Fibroblast of lung (primary cell): ENCODE measurements around the gene INTS7. TPM values are rescaled to one million over a fixed set of nuclear protein-coding genes. Genes with fewer than 3 reads are reported as not detected.

Experiments
- DNase-seq, 2 donors: peaks; one replicate each; pipeline versions ENCODE4 v3.0.0 to v3.0.0-alpha.2; 2010; ENCODE audit warnings: low read depth in 2 of 2
- H2AFZ ChIP-seq: 2 replicates; pipeline ENCODE4 v1.5.1; 2012; ENCODE audit warnings: low read length, control low read depth, inconsistent platforms
- H3K27ac ChIP-seq: 2 replicates; pipeline ENCODE4 v1.5.1; 2011; ENCODE audit warnings: low read length, control low read depth; ENCODE audit not compliant: insufficient read depth
- H3K27me3 ChIP-seq: 2 replicates; pipeline ENCODE4 v1.5.1; 2011; ENCODE audit warnings: mild to moderate bottlenecking, low read length; ENCODE audit not compliant: control insufficient read depth, insufficient read depth
- H3K36me3 ChIP-seq: 2 replicates; pipeline ENCODE4 v1.5.1; 2011; ENCODE audit warnings: low read length; ENCODE audit not compliant: control insufficient read depth, insufficient read depth
- H3K4me1 ChIP-seq: 2 replicates; pipeline ENCODE4 v1.5.1; 2011; ENCODE audit warnings: low read length; ENCODE audit not compliant: control insufficient read depth, insufficient read depth; ENCODE audit errors: extremely low read depth
- H3K4me2 ChIP-seq: 2 replicates; pipeline ENCODE4 v1.5.1; 2011; ENCODE audit warnings: low read length, control low read depth; ENCODE audit not compliant: insufficient read depth; ENCODE audit errors: extremely low read depth
- H3K4me3 ChIP-seq, 4 experiments: fragments of 200-600 bp in 1 of 4; sonication (generic) in 1 of 4; replicated peaks in 1 of 4; 2 replicates each; pipeline ENCODE4 v1.5.1; 2011 to 2016; ENCODE audit warnings: low read length in 4 of 4, low read depth in 3 of 4, mild to moderate bottlenecking in 3 of 4, control low read depth in 2 of 4, inconsistent platforms in 1 of 4, mixed read lengths in 1 of 4; ENCODE audit not compliant: insufficient read depth in 1 of 4; ENCODE audit errors: control extremely low read depth in 1 of 4
- H3K79me2 ChIP-seq: 2 replicates; pipeline ENCODE4 v1.5.1; 2012; ENCODE audit warnings: mild to moderate bottlenecking, low read length, inconsistent platforms; ENCODE audit not compliant: control insufficient read depth, insufficient read depth
- H3K9ac ChIP-seq: 2 replicates; pipeline ENCODE4 v1.5.1; 2011; ENCODE audit warnings: mild to moderate bottlenecking, low read length, control low read depth; ENCODE audit not compliant: insufficient read depth
- H3K9me3 ChIP-seq: 2 replicates; pipeline ENCODE4 v1.5.1; 2012; ENCODE audit warnings: low read depth, low read length; ENCODE audit not compliant: control insufficient read depth, insufficient read depth
- H4K20me1 ChIP-seq: 2 replicates; pipeline ENCODE4 v1.5.1; 2011; ENCODE audit warnings: low read length; ENCODE audit not compliant: control insufficient read depth, insufficient read depth; ENCODE audit errors: extremely low read depth
- CTCF ChIP-seq, 2 donors: IDR thresholded peaks in 1 of 2; conservative IDR thresholded peaks in 1 of 2; 1 replicate in 1 of 2; 2 replicates in 1 of 2; pipeline ENCODE4 v1.5.1; 2011 to 2012; ENCODE audit warnings: low read length in 2 of 2, control low read depth in 1 of 2, inconsistent platforms in 1 of 2, low read depth in 1 of 2, mild to moderate bottlenecking in 1 of 2
- EZH2 ChIP-seq: IDR thresholded peaks from 2 replicates; pipeline ENCODE4 v1.5.1; 2012; ENCODE audit warnings: low read length, control low read depth, mild to moderate bottlenecking; ENCODE audit errors: missing control alignments
- polyA plus RNA-seq, 2 donors: library from polyadenylated mRNA; depleted of rRNA in 1 of 2; stranded (reverse) in 1 of 2; unstranded in 1 of 2; fragments of >200 nt; gene quantifications; 2 replicates each; pipeline ENCODE4 v1.2.1, GENCODE V29; 2011 to 2012; ENCODE audit warnings: missing spikeins in 1 of 2
- total RNA-seq: library from RNA; depleted of rRNA; stranded (reverse); fragments of >200 nt; gene quantifications from 2 replicates; pipeline ENCODE4 v1.2.1, GENCODE V29; 2014

INTS7 gene
- total and polyA plus RNA-seq, 2 donors (not counting 1 experiment from before 2014, with no cell fraction given): 20.6 to 23.7 TPM

- no peak for TF ChIP-seq CTCF (conservative IDR thresholded peaks at IDR 0.05 in 1 of 2, IDR thresholded peaks at IDR 0.05 in 1 of 2; ENCODE audit: low read depth in 1 of 2, low read length in 2 of 2)
- TF ChIP-seq EZH2: no peak
- DNase-seq: no peak
- H3K9me3 ChIP-seq: no peaks in the 10 kb centered on the region
Measured at GRCh38 chr1:212044851-212045250, 9.5 kb upstream of the INTS7 start.

GRCh38 chr1:212042436-212042835, 7.1 kb upstream of the INTS7 start:
- H3K4me1 ChIP-seq: peaks cover 4% of the 10 kb centered on the region
- no peaks in the 10 kb centered on the region for H3K36me3 ChIP-seq
- peak in 1 of 2 donors; percentile 33 for DNase-seq
- H2AFZ ChIP-seq: peak overlapping the region; percentile 60
- no peak overlapping the region for H3K4me3 ChIP-seq
- H3K9ac ChIP-seq: no peak overlapping the region
- no peak overlapping the region for H3K27ac ChIP-seq
- TF ChIP-seq CTCF (conservative IDR thresholded peaks at IDR 0.05 in 1 of 2, IDR thresholded peaks at IDR 0.05 in 1 of 2; ENCODE audit: low read depth in 1 of 2, low read length in 2 of 2) (no peak), EZH2 (no peak)
- H3K4me2 ChIP-seq: no peak overlapping the region
- H3K79me2 ChIP-seq: peaks cover 48% of the 10 kb centered on the region
- no peaks in the 10 kb centered on the region for H4K20me1 ChIP-seq
- H3K27me3 ChIP-seq: no peaks in the 10 kb centered on the region
- H3K9me3 ChIP-seq: no peaks in the 10 kb centered on the region

More at GRCh38 chr1:212044851-212045250, 9.5 kb upstream of the INTS7 start:
- Histone ChIP-seq H3K79me2 (peaks cover 25% of the 10 kb centered on the region), H3K27me3 (no peaks in the 10 kb centered on the region), H4K20me1 (no peaks in the 10 kb centered on the region), H2AFZ (no peak overlapping the region), H3K36me3 (no peaks in the 10 kb centered on the region), H3K27ac (no peak overlapping the region), H3K4me1 (peaks cover 4% of the 10 kb centered on the region), H3K4me2 (no peak overlapping the region), H3K4me3 (no peak overlapping the region), H3K9ac (no peak overlapping the region)

GRCh38 chr1:212040629-212041412, 5.5 kb upstream of the INTS7 start:
- Histone ChIP-seq H3K9ac (no peak overlapping the region), H3K4me2 (peak overlapping the region; percentile 84), H3K27me3 (no peaks in the 10 kb centered on the region), H3K9me3 (no peaks in the 10 kb centered on the region), H2AFZ (peak overlapping the region; percentile 69), H3K36me3 (no peaks in the 10 kb centered on the region), H3K27ac (peak overlapping the region; percentile 16), H3K4me3 (peak overlapping the region in 1 of 4 experiments; percentile 30), H3K79me2 (peaks cover 64% of the 10 kb centered on the region), H4K20me1 (no peaks in the 10 kb centered on the region), H3K4me1 (peaks cover 4% of the 10 kb centered on the region)
- DNase-seq: peak in 1 of 2 donors; percentile 29
- TF ChIP-seq CTCF (conservative IDR thresholded peaks at IDR 0.05 in 1 of 2, IDR thresholded peaks at IDR 0.05 in 1 of 2; ENCODE audit: low read depth in 1 of 2, low read length in 2 of 2): no peak
- TF ChIP-seq EZH2: no peak
